Measurements from ENCODE around the gene CD164L2.

CD164L2 gene

DNA sequence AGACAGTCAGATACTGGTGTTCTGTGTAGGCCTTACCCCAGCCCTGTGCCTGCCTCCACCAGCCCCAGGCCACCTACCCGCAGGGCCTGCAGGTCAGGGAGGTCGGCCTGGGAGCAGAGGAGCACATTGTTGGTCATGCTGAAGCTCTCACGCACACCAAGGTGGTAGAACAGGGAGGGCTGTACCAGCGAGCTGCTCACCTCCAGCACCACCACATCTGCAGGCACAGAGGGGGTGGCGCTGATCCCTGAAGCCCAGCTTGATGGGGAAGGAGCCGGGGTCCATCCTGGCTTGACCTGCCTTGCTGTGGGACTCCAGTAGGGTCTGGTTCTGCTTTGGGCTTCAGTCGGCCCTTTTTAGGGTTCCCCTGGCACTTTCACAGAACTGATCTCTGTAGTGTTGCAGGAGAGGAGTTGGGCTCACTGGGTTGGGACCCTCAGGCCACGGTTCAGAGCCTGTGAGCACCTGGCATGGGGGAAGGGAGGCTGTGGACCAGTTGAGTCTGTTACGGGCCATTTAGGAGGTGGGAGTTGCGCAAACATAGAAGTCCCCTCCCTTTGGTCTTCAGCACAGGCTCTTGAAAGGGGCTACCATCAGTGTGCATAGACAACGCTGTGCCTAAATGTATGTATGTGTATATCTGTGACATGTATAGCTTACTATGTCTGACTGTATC lies 18.3 kb downstream of the CD164L2 start:
- peaks cover 3% of the 10 kb centered on the region for H3K36me3 ChIP-seq (ENCODE audit: control insufficient read depth, insufficient read depth, low read length)
- peak overlapping the region; percentile 37 for H3K4me3 ChIP-seq (ENCODE audit: low read length)
- H3K27me3 ChIP-seq (ENCODE audit: control insufficient read depth, insufficient read depth, low read length): no peaks in the 10 kb centered on the region
- peak overlapping the region; percentile 92 for H3K27ac ChIP-seq (ENCODE audit: low read depth, low read length)
- H3K9ac ChIP-seq (ENCODE audit: low read length): no peak overlapping the region
- peaks cover 12% of the 10 kb centered on the region for H3K4me1 ChIP-seq (ENCODE audit: control insufficient read depth, insufficient read depth, low read length)

DNA sequence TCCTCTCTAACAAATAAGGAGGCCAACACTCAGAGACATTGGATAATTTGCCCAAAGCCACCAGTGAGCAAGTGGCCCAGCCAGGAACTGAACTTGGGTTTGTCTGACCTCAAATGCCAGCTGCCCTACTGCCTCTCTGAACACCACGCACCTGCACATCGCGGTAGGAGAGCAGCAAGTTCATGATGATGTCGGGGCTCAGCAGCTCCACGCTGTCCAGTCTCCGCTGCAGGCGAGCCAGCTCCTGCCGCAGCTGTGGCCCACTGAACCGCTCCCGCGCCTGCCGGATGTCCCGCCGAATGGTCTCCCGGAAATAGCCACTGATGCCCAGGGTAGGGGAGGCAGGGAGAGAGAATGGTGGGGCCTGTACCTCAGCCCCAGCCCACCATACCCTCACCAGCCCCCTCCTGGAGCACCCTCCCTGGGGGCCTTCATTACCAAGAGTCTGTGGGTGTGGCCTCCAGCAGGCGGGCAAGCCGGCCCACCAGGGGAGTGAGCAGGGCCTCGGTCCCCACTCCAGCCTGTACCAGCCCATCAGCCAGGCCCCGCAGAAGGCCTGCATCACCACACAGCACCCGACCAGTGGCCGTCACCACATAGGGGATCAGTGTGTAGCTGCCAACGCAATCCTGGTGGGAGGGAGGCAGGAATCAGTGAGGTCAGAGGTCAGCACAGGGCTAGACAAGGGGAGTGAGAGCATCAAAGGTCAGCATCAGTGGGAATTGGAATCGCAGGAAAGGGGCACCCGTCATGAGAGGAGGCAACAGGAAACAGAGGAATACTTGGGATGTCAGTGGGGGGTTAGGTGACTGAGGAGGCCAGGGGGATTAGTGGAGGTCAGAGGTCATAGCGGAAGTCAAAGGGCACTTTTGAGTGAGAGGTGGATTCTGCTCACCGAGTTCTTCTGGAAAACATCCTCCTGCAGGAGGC lies 19.1 kb downstream of the CD164L2 start:
- Histone ChIP-seq H3K9ac (ENCODE audit: low read length) (peak overlapping the region; percentile 8), H3K27me3 (ENCODE audit: control insufficient read depth, insufficient read depth, low read length) (no peaks in the 10 kb centered on the region), H3K36me3 (ENCODE audit: control insufficient read depth, insufficient read depth, low read length) (peaks cover 3% of the 10 kb centered on the region), H3K4me1 (ENCODE audit: control insufficient read depth, insufficient read depth, low read length) (peaks cover 12% of the 10 kb centered on the region), H3K27ac (ENCODE audit: low read depth, low read length) (no peak overlapping the region), H3K4me3 (ENCODE audit: low read length) (peak overlapping the region; percentile 37)

DNA sequence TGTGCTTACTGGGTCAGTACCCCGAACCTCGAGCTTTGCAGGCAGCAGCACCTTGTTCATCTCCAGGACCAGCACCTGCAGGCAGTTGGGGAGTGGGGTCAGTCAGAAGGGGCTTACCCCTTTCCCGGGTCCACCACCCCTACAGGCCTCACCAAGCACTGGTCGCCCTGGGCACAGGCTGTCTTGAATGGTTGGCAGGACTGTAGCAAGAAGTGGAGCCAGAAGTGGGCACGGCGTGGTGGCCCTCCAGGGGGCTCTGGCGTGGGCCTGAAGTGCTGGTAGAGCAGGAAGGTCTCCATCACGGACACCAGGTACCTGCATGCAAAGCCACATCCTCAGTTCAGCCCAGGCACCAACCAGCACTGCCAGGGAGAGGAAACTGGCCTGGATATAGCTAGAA lies 21.6 kb downstream of the CD164L2 start:
- Histone ChIP-seq H3K27me3 (ENCODE audit: control insufficient read depth, insufficient read depth, low read length) (no peaks in the 10 kb centered on the region), H3K9ac (ENCODE audit: low read length) (no peak overlapping the region), H3K36me3 (ENCODE audit: control insufficient read depth, insufficient read depth, low read length) (peaks cover 5% of the 10 kb centered on the region), H3K27ac (ENCODE audit: low read depth, low read length) (no peak overlapping the region), H3K4me3 (ENCODE audit: low read length) (no peak overlapping the region), H3K4me1 (ENCODE audit: control insufficient read depth, insufficient read depth, low read length) (peaks cover 7% of the 10 kb centered on the region)

DNA sequence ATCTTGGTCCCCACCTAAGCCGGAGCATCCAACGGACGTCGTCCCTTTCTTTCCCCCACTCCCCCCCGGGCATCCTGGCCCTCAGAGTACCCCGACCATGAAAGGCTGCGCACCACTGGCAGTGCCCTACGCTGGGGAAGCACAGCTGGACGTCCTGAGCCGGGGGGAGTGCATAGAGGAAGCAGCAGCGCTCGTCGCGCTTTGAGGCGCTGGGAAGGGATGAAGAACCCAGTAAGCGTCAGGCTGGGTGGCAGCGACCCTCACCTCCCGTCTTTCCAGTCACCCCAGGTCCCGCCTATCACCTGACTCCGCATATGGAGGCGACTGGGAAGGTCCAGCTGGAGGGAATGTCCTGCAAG lies 22.1 kb downstream of the CD164L2 start:
- peaks cover 7% of the 10 kb centered on the region for H3K4me1 ChIP-seq (ENCODE audit: control insufficient read depth, insufficient read depth, low read length)
- no peak overlapping the region for H3K27ac ChIP-seq (ENCODE audit: low read depth, low read length)

DNA sequence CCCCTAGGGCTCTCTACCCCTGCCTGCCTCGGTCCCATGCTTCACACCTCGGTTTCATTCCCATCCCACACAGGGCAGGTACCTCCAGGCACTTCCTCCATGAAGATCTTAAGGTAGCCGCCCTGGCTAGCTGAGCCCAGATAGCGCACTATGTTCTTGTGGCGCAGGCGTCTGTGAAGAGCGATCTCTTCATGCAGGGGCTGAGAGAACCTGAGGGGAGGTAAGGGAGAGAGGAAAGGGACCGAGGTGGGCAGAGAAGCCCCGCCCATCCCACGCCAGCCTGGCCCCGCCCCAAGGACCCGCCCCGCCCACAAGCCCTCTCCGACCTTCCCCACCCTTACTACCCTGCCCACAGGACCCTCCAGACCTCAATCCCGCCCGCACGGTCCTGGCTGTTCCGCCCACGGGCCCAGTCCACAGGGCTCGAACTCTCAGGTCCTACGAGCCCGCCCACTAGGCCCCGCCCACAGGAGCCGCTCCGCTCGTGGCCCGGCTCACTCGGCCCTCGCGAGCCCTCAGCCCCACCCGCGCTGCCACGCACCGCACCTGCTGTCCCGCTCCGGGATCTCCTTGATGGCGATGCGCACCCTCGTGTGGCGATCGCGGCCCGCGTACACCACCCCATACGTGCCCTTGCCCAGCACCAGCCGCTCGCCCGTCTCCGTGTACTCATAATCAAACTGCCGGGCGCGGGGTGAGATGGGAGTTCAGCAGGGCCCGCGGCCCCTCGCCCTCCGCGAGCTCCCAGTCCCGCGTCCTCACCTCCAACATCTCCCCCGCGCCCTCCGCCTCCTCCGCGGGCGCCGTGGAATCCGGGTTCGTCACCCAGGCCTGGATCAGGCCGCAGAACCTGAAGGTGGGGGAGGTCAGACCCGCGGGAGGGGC lies 22.7 kb downstream of the CD164L2 start:
- no peak overlapping the region for H3K9ac ChIP-seq (ENCODE audit: low read length)
- peak overlapping the region; percentile 45 for H3K4me3 ChIP-seq (ENCODE audit: low read length)
- H3K27me3 ChIP-seq (ENCODE audit: control insufficient read depth, insufficient read depth, low read length): no peaks in the 10 kb centered on the region
- peaks cover 7% of the 10 kb centered on the region for H3K4me1 ChIP-seq (ENCODE audit: control insufficient read depth, insufficient read depth, low read length)
- H3K36me3 ChIP-seq (ENCODE audit: control insufficient read depth, insufficient read depth, low read length): peaks cover 9% of the 10 kb centered on the region
- no peak overlapping the region for H3K27ac ChIP-seq (ENCODE audit: low read depth, low read length)

More for the DNA sequence above, 22.1 kb downstream of the CD164L2 start:
- Histone ChIP-seq H3K4me3 (ENCODE audit: low read length) (no peak overlapping the region), H3K27me3 (ENCODE audit: control insufficient read depth, insufficient read depth, low read length) (no peaks in the 10 kb centered on the region), H3K36me3 (ENCODE audit: control insufficient read depth, insufficient read depth, low read length) (peaks cover 5% of the 10 kb centered on the region), H3K9ac (ENCODE audit: low read length) (no peak overlapping the region)

DNA sequence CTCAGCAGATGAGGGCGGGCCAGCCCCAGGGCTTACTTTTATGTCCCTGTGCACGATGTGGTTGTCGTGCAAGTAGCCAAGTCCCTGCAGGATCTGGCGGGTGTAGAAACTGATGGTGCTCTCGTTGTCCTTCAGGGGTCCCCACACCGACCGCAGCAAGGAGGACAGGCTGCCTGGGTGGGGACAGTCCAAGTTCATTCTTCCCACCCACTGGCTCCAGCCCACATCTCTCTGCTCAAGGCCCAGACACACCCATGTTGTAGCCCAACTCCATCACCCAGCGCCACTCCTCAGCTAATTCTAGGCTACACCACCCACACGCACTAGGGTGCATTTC lies 23.3 kb downstream of the CD164L2 start:
- no peak overlapping the region for H3K27ac ChIP-seq (ENCODE audit: low read depth, low read length)
- H3K36me3 ChIP-seq (ENCODE audit: control insufficient read depth, insufficient read depth, low read length): peaks cover 9% of the 10 kb centered on the region
- peaks cover 2% of the 10 kb centered on the region for H3K4me1 ChIP-seq (ENCODE audit: control insufficient read depth, insufficient read depth, low read length)
- H3K9ac ChIP-seq (ENCODE audit: low read length): no peak overlapping the region
- peak overlapping the region; percentile 36 for H3K4me3 ChIP-seq (ENCODE audit: low read length)
- H3K27me3 ChIP-seq (ENCODE audit: control insufficient read depth, insufficient read depth, low read length): no peaks in the 10 kb centered on the region

DNA sequence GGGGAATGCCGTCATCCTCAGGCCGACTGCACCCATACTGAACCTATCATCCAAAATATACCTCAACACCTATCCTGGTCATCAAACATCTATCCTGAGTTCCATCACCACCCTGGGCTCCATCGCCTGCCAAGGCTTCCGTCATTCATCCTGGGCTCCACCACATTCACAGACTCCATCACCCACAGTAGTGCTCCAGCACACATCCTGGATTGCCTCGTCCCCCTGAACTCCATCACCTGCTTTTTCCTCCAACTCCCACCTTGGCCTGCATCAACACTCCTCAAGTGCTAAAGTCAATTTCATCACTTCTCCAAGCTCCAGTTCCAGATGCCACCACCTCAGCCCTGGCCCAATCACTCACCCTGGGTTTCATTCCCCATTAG lies 24.2 kb downstream of the CD164L2 start:
- Histone ChIP-seq H3K27me3 (ENCODE audit: control insufficient read depth, insufficient read depth, low read length) (no peaks in the 10 kb centered on the region), H3K4me3 (ENCODE audit: low read length) (no peak overlapping the region), H3K4me1 (ENCODE audit: control insufficient read depth, insufficient read depth, low read length) (no peaks in the 10 kb centered on the region), H3K36me3 (ENCODE audit: control insufficient read depth, insufficient read depth, low read length) (peaks cover 9% of the 10 kb centered on the region), H3K9ac (ENCODE audit: low read length) (no peak overlapping the region), H3K27ac (ENCODE audit: low read depth, low read length) (no peak overlapping the region)

DNA sequence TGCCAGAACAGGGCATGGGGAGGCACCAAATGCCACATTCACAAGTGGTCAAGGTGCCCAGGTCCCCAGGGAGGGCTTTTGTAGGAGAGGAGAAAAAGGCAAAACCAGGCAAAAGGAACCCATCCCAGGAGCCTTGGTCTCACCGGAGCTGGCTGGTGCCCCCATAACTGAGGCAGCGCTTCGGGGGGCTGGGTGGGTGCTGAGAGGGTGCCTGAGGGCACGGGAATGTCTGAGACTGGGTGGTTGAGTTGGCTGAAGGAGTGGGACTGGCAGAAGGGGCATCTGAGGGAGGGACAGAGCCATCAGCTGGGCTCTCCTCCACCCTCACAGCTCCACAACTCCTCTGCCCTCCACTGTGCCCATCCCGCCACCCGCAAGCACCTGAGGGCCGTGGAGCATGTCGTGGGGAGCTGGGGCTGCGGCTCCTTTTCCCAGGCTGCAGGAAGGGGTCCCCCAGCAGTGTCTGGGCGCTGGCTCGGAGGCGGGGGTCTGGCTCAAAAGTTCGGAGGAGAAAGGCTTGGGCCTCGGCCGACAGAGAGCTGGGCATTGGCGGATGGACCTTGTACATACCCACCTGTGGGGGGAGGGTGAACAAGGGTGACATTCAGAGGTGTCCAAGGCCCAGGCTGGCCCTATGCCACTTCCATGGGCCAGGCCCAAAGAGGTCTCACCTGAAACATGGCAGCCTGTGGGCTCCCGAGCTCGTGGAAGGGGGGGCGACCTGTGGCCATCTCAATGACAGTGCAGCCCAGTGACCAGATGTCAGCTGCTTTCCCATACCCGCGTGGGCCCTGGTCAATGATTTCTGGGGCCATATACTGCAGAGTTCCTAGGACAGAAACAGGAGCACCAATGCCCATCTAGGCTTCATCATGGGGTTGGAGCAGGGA lies 24.9 kb downstream of the CD164L2 start:
- Histone ChIP-seq H3K27me3 (ENCODE audit: control insufficient read depth, insufficient read depth, low read length) (no peaks in the 10 kb centered on the region), H3K4me1 (ENCODE audit: control insufficient read depth, insufficient read depth, low read length) (no peaks in the 10 kb centered on the region), H3K36me3 (ENCODE audit: control insufficient read depth, insufficient read depth, low read length) (peaks cover 7% of the 10 kb centered on the region), H3K27ac (ENCODE audit: low read depth, low read length) (no peak overlapping the region), H3K4me3 (ENCODE audit: low read length) (peak overlapping the region; percentile 55), H3K9ac (ENCODE audit: low read length) (no peak overlapping the region)

DNA sequence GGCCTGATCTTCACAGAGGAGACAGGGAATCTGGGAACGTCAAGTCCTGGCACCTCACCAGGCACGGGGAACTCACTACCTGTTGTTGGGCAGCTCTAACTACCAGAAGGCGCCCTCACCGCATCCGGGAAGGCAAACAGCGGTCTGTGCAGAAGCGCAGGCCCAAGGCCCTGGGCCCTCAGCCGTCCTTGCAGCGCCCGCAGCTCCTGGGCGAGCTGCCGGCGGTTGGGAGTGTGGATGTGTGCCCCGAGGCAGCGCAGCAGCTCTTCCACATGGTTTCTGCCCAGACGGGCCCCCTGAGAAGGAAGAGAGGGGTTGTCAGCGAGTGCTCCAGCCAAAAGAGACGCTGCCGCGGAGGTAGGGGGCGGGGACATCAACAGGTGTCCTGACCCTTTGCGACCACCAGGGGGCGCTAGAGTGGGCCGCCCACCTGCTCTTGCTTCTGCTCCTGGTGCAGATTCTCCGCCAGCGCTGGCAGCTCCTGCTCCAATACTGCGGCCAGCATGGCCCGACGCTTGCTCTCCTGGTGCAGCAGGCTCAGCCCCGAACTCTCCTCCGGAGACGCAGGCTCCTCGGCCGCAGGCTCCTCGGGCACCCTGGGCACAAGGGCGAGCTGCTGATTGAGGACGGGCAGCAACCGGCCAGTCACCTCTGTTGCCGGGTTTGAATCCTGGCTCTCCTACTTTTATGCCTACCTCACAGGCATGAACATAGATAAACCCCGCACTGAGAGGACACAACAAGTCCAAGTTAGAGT lies 25.7 kb downstream of the CD164L2 start:
- no peaks in the 10 kb centered on the region for H3K27me3 ChIP-seq (ENCODE audit: control insufficient read depth, insufficient read depth, low read length)
- H3K4me1 ChIP-seq (ENCODE audit: control insufficient read depth, insufficient read depth, low read length): no peaks in the 10 kb centered on the region
- no peak overlapping the region for H3K27ac ChIP-seq (ENCODE audit: low read depth, low read length)
- peak overlapping the region; percentile 24 for H3K9ac ChIP-seq (ENCODE audit: low read length)
- peak overlapping the region; percentile 55 for H3K4me3 ChIP-seq (ENCODE audit: low read length)
- H3K36me3 ChIP-seq (ENCODE audit: control insufficient read depth, insufficient read depth, low read length): peaks cover 6% of the 10 kb centered on the region

DNA sequence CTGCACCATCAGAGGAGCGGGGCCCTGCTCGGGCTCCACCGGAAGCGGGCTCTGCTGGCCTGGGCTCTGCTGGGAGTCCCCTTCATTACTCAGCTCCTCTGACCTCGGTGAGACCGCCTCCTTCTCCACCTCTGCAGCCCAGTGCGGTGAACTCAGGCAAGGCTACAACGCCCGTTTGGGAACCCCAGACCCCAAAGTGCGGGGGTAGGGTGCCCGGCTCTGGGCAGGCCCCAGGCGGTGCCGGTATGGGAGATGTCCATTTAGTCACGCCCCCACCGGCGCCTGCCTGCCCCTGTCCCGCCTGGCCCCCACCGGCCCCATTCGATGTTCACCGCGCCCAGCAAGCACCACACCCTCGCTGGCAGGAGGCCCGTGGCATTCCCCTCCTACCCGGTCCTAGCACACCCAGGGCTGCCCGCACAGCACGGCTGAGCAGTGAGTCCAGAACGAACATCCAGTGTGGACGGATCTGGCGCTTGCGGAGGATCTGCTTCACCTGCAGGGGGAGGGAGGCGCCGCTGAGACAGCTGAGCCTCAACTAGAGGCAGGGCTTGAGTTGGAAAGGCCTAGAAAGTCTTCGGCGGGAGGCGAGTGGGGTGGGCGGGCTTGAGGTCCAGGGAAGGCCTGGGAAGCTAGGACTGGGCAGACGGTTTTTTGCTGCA lies 26.4 kb downstream of the CD164L2 start:
- H3K4me3 ChIP-seq (ENCODE audit: low read length): peak overlapping the region; percentile 55
- H3K27ac ChIP-seq (ENCODE audit: low read depth, low read length): no peak overlapping the region
- H3K9ac ChIP-seq (ENCODE audit: low read length): no peak overlapping the region
- H3K4me1 ChIP-seq (ENCODE audit: control insufficient read depth, insufficient read depth, low read length): no peaks in the 10 kb centered on the region
- peaks cover 6% of the 10 kb centered on the region for H3K36me3 ChIP-seq (ENCODE audit: control insufficient read depth, insufficient read depth, low read length)
- H3K27me3 ChIP-seq (ENCODE audit: control insufficient read depth, insufficient read depth, low read length): no peaks in the 10 kb centered on the region

DNA sequence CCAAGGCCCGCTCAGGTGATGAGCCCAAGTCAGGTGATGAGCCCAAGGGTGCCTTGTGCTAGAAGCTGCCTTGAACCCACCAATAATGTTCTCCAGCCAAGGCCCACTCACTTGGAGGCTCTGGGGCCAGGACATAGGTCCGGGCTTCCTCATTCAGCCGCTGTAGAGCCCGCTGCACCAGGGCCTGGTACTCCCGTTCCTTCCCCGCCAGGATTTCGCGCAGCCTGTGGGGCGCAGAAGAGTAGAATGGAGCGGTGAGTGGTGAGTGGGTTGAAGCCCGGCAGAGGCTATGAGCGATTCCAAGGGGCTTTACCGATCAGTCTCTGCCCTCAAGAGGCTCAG lies 26.9 kb downstream of the CD164L2 start:
- H3K4me3 ChIP-seq (ENCODE audit: low read length): no peak overlapping the region
- no peaks in the 10 kb centered on the region for H3K27me3 ChIP-seq (ENCODE audit: control insufficient read depth, insufficient read depth, low read length)
- no peak overlapping the region for H3K9ac ChIP-seq (ENCODE audit: low read length)
- H3K4me1 ChIP-seq (ENCODE audit: control insufficient read depth, insufficient read depth, low read length): no peaks in the 10 kb centered on the region
- H3K27ac ChIP-seq (ENCODE audit: low read depth, low read length): no peak overlapping the region
- peaks cover 6% of the 10 kb centered on the region for H3K36me3 ChIP-seq (ENCODE audit: control insufficient read depth, insufficient read depth, low read length)
